ENCODE data around the gene PATE2. TPM values are rescaled to one million over a fixed set of nuclear protein-coding genes. Genes with fewer than 3 reads are reported as not detected.

Gene PATE2
- total and polyA plus RNA-seq, 2 of the 13 experiments (the other 11 are each of a cell fraction or from before 2014, with no cell fraction given) = not detected

GRCh38 chr11:125770583-125770982, 8.0 kb downstream of the PATE2 start:
- POLR2A ChIA-PET = no interaction called here
- Histone ChIP-seq H2AFZ (ENCODE audit: low read length) (no peak overlapping the region), H3K27ac (ENCODE audit: extremely low read length, insufficient read depth, low read length) (no peak overlapping the region), H3K79me2 (ENCODE audit: insufficient read depth, low read length) (no peaks in the 10 kb centered on the region), H3K4me3 (replicated peaks in 1 of 3; ENCODE audit: insufficient read depth in 1 of 3, low read depth in 2 of 3, low read length in 3 of 3) (no peak overlapping the region), H3K4me1 (ENCODE audit: insufficient read depth, low read length) (no peaks in the 10 kb centered on the region), H4K20me1 (ENCODE audit: insufficient read depth, low read length) (no peaks in the 10 kb centered on the region), H3K9ac (ENCODE audit: insufficient read depth, low read depth, low read length) (no peak overlapping the region), H3K4me2 (ENCODE audit: low read depth, low read length) (no peak overlapping the region), H3K9me3 (ENCODE audit: low read length) (no peaks in the 10 kb centered on the region), H3K27me3 (ENCODE audit: control insufficient read depth in 1 of 2, insufficient read depth in 2 of 2, low read length in 2 of 2) (peaks cover 1 to 39% of the 10 kb centered on the region in 2 experiments; a peak in 4 of 5 replicates), H3K36me3 (replicated peaks in 1 of 2; ENCODE audit: control insufficient read depth in 1 of 2, insufficient read depth in 2 of 2, low read length in 2 of 2) (no peaks in the 10 kb centered on the region)
- DNase-seq (ENCODE audit: low spot score) = no peak
- BruUV-seq (replicated peaks) = no TSS peak
- ATAC-seq = no peak
- WGBS (ENCODE audit: low lambda C conversion rate) = 4% methylated on average over 2 of the region's 2 CpGs
- TF ChIP-seq, protein P1, sequence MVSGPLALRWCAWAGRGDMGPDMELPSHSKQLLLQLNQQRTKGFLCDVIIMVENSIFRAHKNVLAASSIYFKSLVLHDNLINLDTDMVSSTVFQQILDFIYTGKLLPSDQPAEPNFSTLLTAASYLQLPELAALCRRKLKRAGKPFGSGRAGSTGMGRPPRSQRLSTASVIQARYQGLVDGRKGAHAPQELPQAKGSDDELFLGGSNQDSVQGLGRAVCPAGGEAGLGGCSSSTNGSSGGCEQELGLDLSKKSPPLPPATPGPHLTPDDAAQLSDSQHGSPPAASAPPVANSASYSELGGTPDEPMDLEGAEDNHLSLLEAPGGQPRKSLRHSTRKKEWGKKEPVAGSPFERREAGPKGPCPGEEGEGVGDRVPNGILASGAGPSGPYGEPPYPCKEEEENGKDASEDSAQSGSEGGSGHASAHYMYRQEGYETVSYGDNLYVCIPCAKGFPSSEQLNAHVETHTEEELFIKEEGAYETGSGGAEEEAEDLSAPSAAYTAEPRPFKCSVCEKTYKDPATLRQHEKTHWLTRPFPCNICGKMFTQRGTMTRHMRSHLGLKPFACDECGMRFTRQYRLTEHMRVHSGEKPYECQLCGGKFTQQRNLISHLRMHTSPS (CRISPR knock-in tag; IDR thresholded peaks at IDR 0.05; ENCODE audit: low read depth) = no peak
- no peak for TF ChIP-seq DNMT1 (CRISPR knock-in tag; IDR thresholded peaks at IDR 0.05)
- TF ChIP-seq ZFP36 (IDR thresholded peaks at IDR 0.05; ENCODE audit: borderline replicate concordance, low read depth, low read length, partially characterized antibody) = no peak
- no peak for TF ChIP-seq ZBTB37 (CRISPR knock-in tag; IDR thresholded peaks at IDR 0.05)
- no peak for TF ChIP-seq ZNF792 (CRISPR knock-in tag; IDR thresholded peaks at IDR 0.05)
- TF ChIP-seq LBX2 (CRISPR knock-in tag; IDR thresholded peaks at IDR 0.05; ENCODE audit: borderline replicate concordance) = no peak
- intact Hi-C loops (cut with micrococcal nuclease; ENCODE audit: unreplicated experiment) = no loop called here
- in situ Hi-C loops (cut with HindIII; ENCODE audit: extremely low pct_ligation_motif_present, low pct_unique_long_range_greater_than_20kb) = no loop called here
- no peak for FAIRE-seq
- CTCF ChIA-PET (ENCODE audit: low intra/inter-chr PET ratio, low total read pairs) = no interaction called here

All from HepG2 (cell line).